Activated T-helper 1 cell treated with anti-CD3 and anti-CD28 coated beads, Interleukin-2, amount 50 U/mL, for 16 hours (primary cell): Measurements from ENCODE around the gene CD300H.

Experiments used
- DNase-seq, 2 donors: peaks; one replicate each; pipeline ENCODE4 v3.0.0-alpha.2; 2020; ENCODE audit warnings: low read depth in 1 of 2, low spot score in 1 of 2

CD300H gene

GRCh38 chr17:74567397-74567796 lies at the start of gene CD300H:
Gene CD300H (minus strand): TSS chr17:74567509.
- no peak for DNase-seq

- DNase-seq = no peak
These were observed 49.4 kb upstream of the CD300H start for GRCh38 chr17:74616696-74617095.

GRCh38 chr17:74612046-74612445 lies 44.7 kb upstream of the CD300H start:
- no peak for DNase-seq

- DNase-seq = no peak
These were observed 42.8 kb upstream of the CD300H start for GRCh38 chr17:74610108-74610507.

GRCh38 chr17:74608511-74608910 lies 41.2 kb upstream of the CD300H start:
- no peak for DNase-seq

GRCh38 chr17:74607221-74607620 lies 39.9 kb upstream of the CD300H start:
- no peak for DNase-seq

GRCh38 chr17:74606050-74606449 lies 38.7 kb upstream of the CD300H start:
- no peak for DNase-seq

- DNase-seq = no peak
These were observed 38.1 kb upstream of the CD300H start for GRCh38 chr17:74605361-74605760.

GRCh38 chr17:74604761-74605160 lies 37.5 kb upstream of the CD300H start:
- DNase-seq = no peak

- no peak for DNase-seq
These were observed 36.9 kb upstream of the CD300H start for GRCh38 chr17:74604200-74604599.

- no peak for DNase-seq
These were observed 36.4 kb upstream of the CD300H start for GRCh38 chr17:74603746-74604145.

- DNase-seq = no peak
These were observed 35.8 kb upstream of the CD300H start for GRCh38 chr17:74603037-74603635.

GRCh38 chr17:74601944-74602572 lies 34.7 kb upstream of the CD300H start:
- DNase-seq = no peak

GRCh38 chr17:74599448-74599939 lies 32.2 kb upstream of the CD300H start:
- no peak for DNase-seq

GRCh38 chr17:74599023-74599399 lies 31.7 kb upstream of the CD300H start:
- DNase-seq = no peak

GRCh38 chr17:74598346-74599022 lies 31.2 kb upstream of the CD300H start:
- DNase-seq = no peak

- no peak for DNase-seq
These were observed 29.9 kb upstream of the CD300H start for GRCh38 chr17:74597069-74597790.

GRCh38 chr17:74595037-74595750 lies 27.9 kb upstream of the CD300H start:
- no peak for DNase-seq

GRCh38 chr17:74592087-74592990 lies 25.0 kb upstream of the CD300H start, which contains the start of gene CD300LD:
Gene CD300LD (minus strand): TSS chr17:74592283. CDS start chr17:74592202, 81 bp downstream.
- DNase-seq = no peak

- DNase-seq = no peak
These were observed 24.2 kb upstream of the CD300H start for GRCh38 chr17:74591503-74591902.
